ENCODE results near the gene UNC5CL. TPM values are rescaled to one million over a fixed set of nuclear protein-coding genes. Genes with fewer than 3 reads are reported as not detected.

Gene UNC5CL
- total RNA-seq, 1 experiment from 2014 or later, result 1.1 TPM

DNA sequence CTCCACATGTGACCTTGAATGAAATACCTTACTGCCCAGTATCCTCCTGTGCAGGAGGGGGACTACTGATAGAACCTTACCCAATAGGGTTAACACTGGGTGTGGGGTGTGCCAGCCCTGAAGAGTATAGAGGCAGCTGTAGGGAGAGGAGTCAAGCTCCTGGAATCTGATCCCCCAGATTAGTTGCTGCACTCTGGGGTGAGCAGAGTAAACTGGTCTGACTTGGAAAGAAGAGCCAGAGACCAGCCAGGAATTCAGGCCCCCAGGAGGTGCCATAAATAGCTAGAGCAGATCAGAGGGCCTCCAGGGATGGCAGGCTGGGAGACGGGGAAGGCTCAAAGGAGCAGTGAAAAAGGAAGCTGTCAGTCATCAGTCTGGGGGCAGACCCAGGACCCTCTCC, 10.5 kb upstream of the UNC5CL start:
- Histone ChIP-seq H2AFZ (ENCODE audit: low read length) (no peak overlapping the region), H3K4me3 (ENCODE audit: low read length) (no peak overlapping the region), H3K27me3 (ENCODE audit: low read length) (no peaks in the 10 kb centered on the region), H4K20me1 (ENCODE audit: insufficient read depth, low read depth, low read length) (no peaks in the 10 kb centered on the region), H3K36me3 (ENCODE audit: insufficient read depth, low read length) (no peaks in the 10 kb centered on the region), H3K4me2 (ENCODE audit: low read depth, low read length, poor library complexity, severe bottlenecking) (no peak overlapping the region), H3K27ac (ENCODE audit: low read length) (no peak overlapping the region), H3K9me3 (ENCODE audit: low read length) (no peaks in the 10 kb centered on the region), H3K9ac (ENCODE audit: low read length) (no peak overlapping the region), H3K4me1 (ENCODE audit: low read length) (peaks cover 10% of the 10 kb centered on the region), H3K9me2 (replicated peaks; ENCODE audit: insufficient read depth, low read length) (no peaks in the 10 kb centered on the region), H3K79me2 (ENCODE audit: low read length) (no peaks in the 10 kb centered on the region)
- DNase-seq, result no peak

DNA sequence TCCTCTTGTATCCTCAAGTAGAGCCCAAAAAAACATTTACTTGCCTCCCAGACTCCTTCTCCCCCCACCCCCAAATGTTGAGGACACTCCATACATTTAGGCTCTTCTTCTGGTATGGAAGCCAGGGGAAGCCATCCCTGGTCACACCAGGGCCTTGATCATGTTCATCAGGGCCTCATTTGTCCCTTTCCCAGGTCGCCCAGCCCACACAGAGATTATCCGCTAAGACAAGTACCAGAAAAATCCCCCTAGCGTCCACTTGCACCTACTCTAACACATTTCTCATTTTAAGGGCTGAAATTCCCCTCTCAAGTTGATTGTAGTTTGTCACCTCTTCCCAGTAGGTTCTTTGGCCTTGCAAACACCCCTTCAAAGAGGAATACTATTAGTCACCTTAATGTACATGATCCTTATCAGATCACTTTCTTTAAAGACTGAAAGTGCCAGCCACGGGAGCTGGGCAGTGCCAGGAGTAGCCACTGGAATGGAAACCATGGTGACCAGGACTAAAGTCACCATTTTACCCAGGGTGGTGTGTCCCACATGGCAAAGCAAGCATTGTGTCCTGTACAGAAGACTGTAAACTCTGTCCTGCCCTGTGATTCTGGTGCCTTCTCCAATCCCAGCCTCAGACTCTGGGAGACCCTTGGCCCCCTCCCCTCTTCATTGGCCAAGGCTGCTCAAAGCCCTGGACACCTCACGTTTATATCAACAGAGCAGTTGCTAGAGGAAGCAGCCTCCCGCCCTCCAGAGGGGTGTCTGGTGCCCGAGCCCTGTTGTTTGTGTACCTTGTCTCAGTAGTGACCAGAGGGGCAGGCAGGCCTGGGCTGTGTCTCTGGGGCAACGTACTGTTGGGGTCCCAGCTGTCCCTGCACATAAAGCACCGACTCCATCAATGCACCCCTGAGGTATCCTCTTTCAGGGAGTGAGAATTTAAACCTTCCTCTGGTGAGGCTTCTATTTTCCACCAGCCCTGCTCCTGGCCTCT, 9.0 kb upstream of the UNC5CL start:
- no peak overlapping the region for H3K4me3 ChIP-seq (ENCODE audit: low read length)
- H3K9ac ChIP-seq (ENCODE audit: low read length), result no peak overlapping the region
- H3K9me3 ChIP-seq (ENCODE audit: low read length), result no peaks in the 10 kb centered on the region
- H3K4me2 ChIP-seq (ENCODE audit: low read depth, low read length, poor library complexity, severe bottlenecking), result no peak overlapping the region
- no peaks in the 10 kb centered on the region for H3K27me3 ChIP-seq (ENCODE audit: low read length)
- no peaks in the 10 kb centered on the region for H3K79me2 ChIP-seq (ENCODE audit: low read length)
- no peak overlapping the region for H3K27ac ChIP-seq (ENCODE audit: low read length)
- DNase-seq, result no peak
- H4K20me1 ChIP-seq (ENCODE audit: insufficient read depth, low read depth, low read length), result no peaks in the 10 kb centered on the region
- H2AFZ ChIP-seq (ENCODE audit: low read length), result no peak overlapping the region
- H3K36me3 ChIP-seq (ENCODE audit: insufficient read depth, low read length), result no peaks in the 10 kb centered on the region
- no peaks in the 10 kb centered on the region for H3K9me2 ChIP-seq (replicated peaks; ENCODE audit: insufficient read depth, low read length)
- peaks cover 10% of the 10 kb centered on the region for H3K4me1 ChIP-seq (ENCODE audit: low read length)

DNA sequence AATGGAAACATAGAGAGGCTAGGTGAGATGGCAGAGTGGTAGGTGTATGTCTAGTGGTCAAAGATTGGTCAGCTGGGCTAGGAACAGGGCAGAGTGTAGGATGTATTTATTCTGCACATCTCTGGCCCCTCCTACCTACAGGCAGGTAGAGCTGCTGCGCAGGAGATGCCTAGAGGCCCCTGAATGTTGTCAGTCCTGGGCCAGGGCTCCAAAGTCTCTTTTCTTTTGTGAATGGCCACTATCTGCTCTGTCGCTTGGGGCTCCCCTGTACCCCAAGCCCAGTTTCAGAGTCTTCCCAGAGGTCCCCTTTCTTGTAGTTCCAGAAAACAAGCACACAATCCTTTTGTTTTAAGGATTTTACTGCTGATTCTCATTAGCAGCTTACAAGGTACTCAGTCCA, 8.3 kb upstream of the UNC5CL start:
- Histone ChIP-seq H2AFZ (ENCODE audit: low read length) (no peak overlapping the region), H3K4me2 (ENCODE audit: low read depth, low read length, poor library complexity, severe bottlenecking) (no peak overlapping the region), H3K79me2 (ENCODE audit: low read length) (no peaks in the 10 kb centered on the region), H4K20me1 (ENCODE audit: insufficient read depth, low read depth, low read length) (no peaks in the 10 kb centered on the region), H3K4me3 (ENCODE audit: low read length) (no peak overlapping the region), H3K9me2 (replicated peaks; ENCODE audit: insufficient read depth, low read length) (no peaks in the 10 kb centered on the region), H3K9me3 (ENCODE audit: low read length) (no peaks in the 10 kb centered on the region), H3K4me1 (ENCODE audit: low read length) (peaks cover 9% of the 10 kb centered on the region), H3K27ac (ENCODE audit: low read length) (no peak overlapping the region), H3K36me3 (ENCODE audit: insufficient read depth, low read length) (no peaks in the 10 kb centered on the region), H3K9ac (ENCODE audit: low read length) (no peak overlapping the region), H3K27me3 (ENCODE audit: low read length) (no peaks in the 10 kb centered on the region)
- DNase-seq, result no peak

DNA sequence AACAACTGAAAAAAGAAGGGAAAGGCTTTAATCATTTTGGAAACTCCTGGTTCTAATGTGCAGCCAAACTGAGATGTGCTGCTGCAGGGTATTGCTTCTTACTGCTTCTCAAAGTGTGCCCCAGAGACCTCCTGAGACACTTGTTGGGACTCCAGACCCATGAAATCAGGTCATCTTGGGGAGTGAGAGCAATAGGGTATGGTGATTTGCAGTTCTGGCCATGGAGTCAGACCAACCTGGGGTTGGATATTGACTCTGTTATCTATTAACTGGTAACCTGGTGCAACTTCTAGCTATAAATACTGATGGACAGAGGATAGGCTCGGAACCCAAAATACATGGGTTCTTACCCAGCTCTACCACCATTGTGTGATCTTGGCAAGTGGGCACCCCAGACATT, 7.1 kb upstream of the UNC5CL start:
- H3K9me2 ChIP-seq (replicated peaks; ENCODE audit: insufficient read depth, low read length), result no peaks in the 10 kb centered on the region

GRCh38 chr6:41045664-41046063, 6.6 kb upstream of the UNC5CL start:
- no peak for DNase-seq
- Histone ChIP-seq H3K9ac (ENCODE audit: low read length) (no peak overlapping the region), H3K27ac (ENCODE audit: low read length) (no peak overlapping the region), H3K9me3 (ENCODE audit: low read length) (no peaks in the 10 kb centered on the region), H3K4me1 (ENCODE audit: low read length) (peaks cover 4% of the 10 kb centered on the region), H4K20me1 (ENCODE audit: insufficient read depth, low read depth, low read length) (no peaks in the 10 kb centered on the region), H3K27me3 (ENCODE audit: low read length) (no peaks in the 10 kb centered on the region), H3K79me2 (ENCODE audit: low read length) (no peaks in the 10 kb centered on the region), H2AFZ (ENCODE audit: low read length) (no peak overlapping the region), H3K36me3 (ENCODE audit: insufficient read depth, low read length) (no peaks in the 10 kb centered on the region), H3K4me3 (ENCODE audit: low read length) (no peak overlapping the region), H3K9me2 (replicated peaks; ENCODE audit: insufficient read depth, low read length) (no peaks in the 10 kb centered on the region), H3K4me2 (ENCODE audit: low read depth, low read length, poor library complexity, severe bottlenecking) (no peak overlapping the region)

More for the DNA sequence above, 7.1 kb upstream of the UNC5CL start:
- Histone ChIP-seq H3K27me3 (ENCODE audit: low read length) (no peaks in the 10 kb centered on the region), H4K20me1 (ENCODE audit: insufficient read depth, low read depth, low read length) (no peaks in the 10 kb centered on the region), H3K27ac (ENCODE audit: low read length) (no peak overlapping the region), H3K9me3 (ENCODE audit: low read length) (no peaks in the 10 kb centered on the region), H3K4me2 (ENCODE audit: low read depth, low read length, poor library complexity, severe bottlenecking) (no peak overlapping the region), H2AFZ (ENCODE audit: low read length) (no peak overlapping the region), H3K4me1 (ENCODE audit: low read length) (peaks cover 4% of the 10 kb centered on the region), H3K4me3 (ENCODE audit: low read length) (no peak overlapping the region), H3K36me3 (ENCODE audit: insufficient read depth, low read length) (no peaks in the 10 kb centered on the region), H3K9ac (ENCODE audit: low read length) (no peak overlapping the region), H3K79me2 (ENCODE audit: low read length) (no peaks in the 10 kb centered on the region)
- DNase-seq, result no peak

- peaks cover 4% of the 10 kb centered on the region for H3K4me1 ChIP-seq (ENCODE audit: low read length)
- no peak overlapping the region for H3K27ac ChIP-seq (ENCODE audit: low read length)
- no peak overlapping the region for H2AFZ ChIP-seq (ENCODE audit: low read length)
- H3K36me3 ChIP-seq (ENCODE audit: insufficient read depth, low read length), result no peaks in the 10 kb centered on the region
- H4K20me1 ChIP-seq (ENCODE audit: insufficient read depth, low read depth, low read length), result 0 out of 2 replicates have a peak, but pooled peaks cover 3% of the 10 kb centered on the region
- no peaks in the 10 kb centered on the region for H3K27me3 ChIP-seq (ENCODE audit: low read length)
- H3K4me3 ChIP-seq (ENCODE audit: low read length), result no peak overlapping the region
- no peak overlapping the region for H3K9ac ChIP-seq (ENCODE audit: low read length)
- no peak overlapping the region for H3K4me2 ChIP-seq (ENCODE audit: low read depth, low read length, poor library complexity, severe bottlenecking)
- no peaks in the 10 kb centered on the region for H3K79me2 ChIP-seq (ENCODE audit: low read length)
- H3K9me2 ChIP-seq (replicated peaks; ENCODE audit: insufficient read depth, low read length), result no peaks in the 10 kb centered on the region
- no peaks in the 10 kb centered on the region for H3K9me3 ChIP-seq (ENCODE audit: low read length)
- no peak for DNase-seq
These were observed 4.1 kb upstream of the UNC5CL start for GRCh38 chr6:41043151-41043550.

GRCh38 chr6:41042226-41043055, 3.4 kb upstream of the UNC5CL start, which contains the start of gene TSPO2:
Gene TSPO2 (plus strand): TSS chr6:41042467. CDS start chr6:41042986, 519 bp downstream.
- Histone ChIP-seq H4K20me1 (ENCODE audit: insufficient read depth, low read depth, low read length) (0 out of 2 replicates have a peak, but pooled peaks cover 3% of the 10 kb centered on the region), H3K79me2 (ENCODE audit: low read length) (no peaks in the 10 kb centered on the region), H3K9me2 (replicated peaks; ENCODE audit: insufficient read depth, low read length) (no peaks in the 10 kb centered on the region), H3K4me2 (ENCODE audit: low read depth, low read length, poor library complexity, severe bottlenecking) (no peak within 1 kb of the TSS), H3K27ac (ENCODE audit: low read length) (no peak within 1 kb of the TSS), H3K4me1 (ENCODE audit: low read length) (peaks cover 4% of the 10 kb centered on the region), H3K9me3 (ENCODE audit: low read length) (no peaks in the 10 kb centered on the region), H3K27me3 (ENCODE audit: low read length) (no peaks in the 10 kb centered on the region), H3K4me3 (ENCODE audit: low read length) (no peak within 1 kb of the TSS), H2AFZ (ENCODE audit: low read length) (no peak within 1 kb of the TSS), H3K36me3 (ENCODE audit: insufficient read depth, low read length) (no peaks in the 10 kb centered on the region), H3K9ac (ENCODE audit: low read length) (no peak within 1 kb of the TSS)
- DNase-seq, result no peak
